ENCODE results near the gene SULT4A1. TPM values are rescaled to one million over a fixed set of nuclear protein-coding genes. Genes with fewer than 3 reads are reported as not detected.

SULT4A1 gene
- polyA plus RNA-seq, 4 donors: 1.6 to 5.7 (median 3.1) TPM

GRCh38 chr22:43862882-43863202, 529 bp upstream of the SULT4A1 start:
- DNase-seq (ENCODE audit: low read depth in 4 of 4, low spot score in 2 of 4): no peak

GRCh38 chr22:43861529-43861928, 784 bp downstream of the SULT4A1 start:
- DNase-seq (ENCODE audit: low read depth in 4 of 4, low spot score in 2 of 4): no peak

GRCh38 chr22:43860831-43861230, 1.5 kb downstream of the SULT4A1 start:
- DNase-seq (ENCODE audit: low read depth in 4 of 4, low spot score in 2 of 4): no peak

- no peak for DNase-seq (ENCODE audit: low read depth in 4 of 4, low spot score in 2 of 4)
These were observed 2.2 kb downstream of the SULT4A1 start for GRCh38 chr22:43860126-43860525.

- no peak for DNase-seq (ENCODE audit: low read depth in 4 of 4, low spot score in 2 of 4)
These were observed 2.7 kb downstream of the SULT4A1 start for GRCh38 chr22:43859621-43860020.

- no peak for DNase-seq (ENCODE audit: low read depth in 4 of 4, low spot score in 2 of 4)
These were observed 3.1 kb downstream of the SULT4A1 start for GRCh38 chr22:43859176-43859575.

GRCh38 chr22:43858156-43858895, 4.0 kb downstream of the SULT4A1 start:
- no peak for DNase-seq (ENCODE audit: low read depth in 4 of 4, low spot score in 2 of 4)

- no peak for DNase-seq (ENCODE audit: low read depth in 4 of 4, low spot score in 2 of 4)
These were observed 4.9 kb downstream of the SULT4A1 start for GRCh38 chr22:43857367-43857766.

GRCh38 chr22:43855431-43855830, 6.9 kb downstream of the SULT4A1 start:
- DNase-seq (ENCODE audit: low read depth in 4 of 4, low spot score in 2 of 4): no peak

- DNase-seq (ENCODE audit: low read depth in 4 of 4, low spot score in 2 of 4): no peak
These were observed 7.5 kb downstream of the SULT4A1 start for GRCh38 chr22:43854786-43855271.

- no peak for DNase-seq (ENCODE audit: low read depth in 4 of 4, low spot score in 2 of 4)
These were observed 8.1 kb downstream of the SULT4A1 start for GRCh38 chr22:43854121-43854785.

- no peak for DNase-seq (ENCODE audit: low read depth in 4 of 4, low spot score in 2 of 4)
These were observed 8.9 kb downstream of the SULT4A1 start for GRCh38 chr22:43853328-43853931.

- DNase-seq (ENCODE audit: low read depth in 4 of 4, low spot score in 2 of 4): no peak
These were observed 9.6 kb downstream of the SULT4A1 start for GRCh38 chr22:43852573-43853327.

GRCh38 chr22:43851979-43852307, 10.4 kb downstream of the SULT4A1 start:
- no peak for DNase-seq (ENCODE audit: low read depth in 4 of 4, low spot score in 2 of 4)

- no peak for DNase-seq (ENCODE audit: low read depth in 4 of 4, low spot score in 2 of 4)
These were observed 11.0 kb downstream of the SULT4A1 start for GRCh38 chr22:43851058-43851978.

- DNase-seq (ENCODE audit: low read depth in 4 of 4, low spot score in 2 of 4): no peak
These were observed 11.8 kb downstream of the SULT4A1 start for GRCh38 chr22:43850529-43850928.

GRCh38 chr22:43849731-43850130, 12.6 kb downstream of the SULT4A1 start:
- DNase-seq (ENCODE audit: low read depth in 4 of 4, low spot score in 2 of 4): no peak

- DNase-seq (ENCODE audit: low read depth in 4 of 4, low spot score in 2 of 4): no peak
These were observed 13.7 kb downstream of the SULT4A1 start for GRCh38 chr22:43848366-43849171.

All from left renal cortex interstitium (tissue), 4 donors.